Keratinocyte (primary cell): ENCODE results near the gene GARS1. TPM values are rescaled to one million over a fixed set of nuclear protein-coding genes. Genes with fewer than 3 reads are reported as not detected.
"Not testable (repeated sequence)": the region's sequence is repeated elsewhere in the genome, so short reads cannot be mapped to it uniquely, and the experiment has no call there.

ENCODE experiments used
- DNase-seq: peaks from one replicate; pipeline ENCODE4 v3.0.0-alpha.2; 2011; ENCODE audit warnings: low read depth, missing footprints, low spot score
- FAIRE-seq: peaks from 2 replicates; lab custom pipeline; 2011; peaks lifted over from hg19 to GRCh38; lab: Jason Lieb, UNC
- H2AFZ ChIP-seq: 2 replicates; pipeline ENCODE4 v1.6.0; 2012; ENCODE audit warnings: low read length, control low read depth, inconsistent platforms; ENCODE audit not compliant: control insufficient read depth
- H3K27ac ChIP-seq: 2 replicates; pipeline ENCODE4 v1.5.1; 2011; ENCODE audit warnings: low read length; ENCODE audit not compliant: control insufficient read depth, insufficient read depth
- H3K27me3 ChIP-seq: 3 replicates; pipeline ENCODE4 v1.6.0; 2011; ENCODE audit warnings: low read length; ENCODE audit not compliant: control insufficient read depth, insufficient read depth; ENCODE audit errors: extremely low read depth
- H3K36me3 ChIP-seq, 2 experiments: 2 replicates in 1 of 2; 3 replicates in 1 of 2; pipeline ENCODE4 v1.5.1; 2011; ENCODE audit warnings: low read length in 2 of 2, mild to moderate bottlenecking in 1 of 2; ENCODE audit not compliant: control insufficient read depth in 2 of 2, insufficient read depth in 2 of 2; ENCODE audit errors: extremely low read depth in 1 of 2
- H3K4me1 ChIP-seq: 3 replicates; pipeline ENCODE4 v1.5.1; 2011; ENCODE audit warnings: low read length; ENCODE audit not compliant: control insufficient read depth, insufficient read depth; ENCODE audit errors: extremely low read depth
- H3K4me2 ChIP-seq: 3 replicates; pipeline ENCODE4 v1.6.0; 2011; ENCODE audit warnings: low read depth, low read length; ENCODE audit not compliant: control insufficient read depth, insufficient read depth; ENCODE audit errors: extremely low read depth
- H3K4me3 ChIP-seq, 3 experiments: fragments of 200-600 bp in 1 of 3; sonication (generic) in 1 of 3; 2 replicates in 2 of 3; 3 replicates in 1 of 3; pipeline ENCODE4 v1.5.1; 2011 to 2016; ENCODE audit warnings: low read length in 3 of 3, mild to moderate bottlenecking in 3 of 3, control low read depth in 2 of 3, inconsistent platforms in 1 of 3, low read depth in 1 of 3, mixed read lengths in 1 of 3, mixed run types in 1 of 3, moderate library complexity in 1 of 3; ENCODE audit not compliant: control insufficient read depth in 2 of 3, insufficient read depth in 2 of 3; ENCODE audit errors: extremely low read depth in 1 of 3
- H3K79me2 ChIP-seq: 2 replicates; pipeline ENCODE4 v1.6.0; 2012; ENCODE audit warnings: low read length; ENCODE audit not compliant: control insufficient read depth, insufficient read depth
- H3K9ac ChIP-seq: 3 replicates; pipeline ENCODE4 v1.6.0; 2011; ENCODE audit warnings: low read length; ENCODE audit not compliant: control insufficient read depth, insufficient read depth; ENCODE audit errors: extremely low read depth
- H3K9me1 ChIP-seq: 3 replicates; pipeline ENCODE4 v1.6.0; 2011; ENCODE audit warnings: low read length; ENCODE audit not compliant: control insufficient read depth, insufficient read depth; ENCODE audit errors: extremely low read depth
- H3K9me3 ChIP-seq: 2 replicates; pipeline ENCODE4 v1.5.1; 2012; ENCODE audit warnings: low read depth, low read length; ENCODE audit not compliant: control insufficient read depth
- H4K20me1 ChIP-seq: 3 replicates; pipeline ENCODE4 v1.6.0; 2011; ENCODE audit warnings: low read length; ENCODE audit not compliant: control insufficient read depth, insufficient read depth; ENCODE audit errors: extremely low read depth
- EZH2 ChIP-seq: IDR thresholded peaks from one replicate; pipeline ENCODE4 v1.6.1; 2012; ENCODE audit warnings: inconsistent platforms, mild to moderate bottlenecking, low read length, moderate library complexity
- dilution Hi-C: fragments of 300-500 bp; cut with MboI; formaldehyde crosslinking; loops from one replicate; pipeline ENCODE4 v1.7.0; 2020; ENCODE audit warnings: low sequenced_read_pairs; ENCODE audit not compliant: extremely low pct_ligation_motif_present
- polyA plus RNA-seq, 5 experiments: library from polyadenylated mRNA; depleted of rRNA in 3 of 5; stranded (reverse) in 3 of 5; stranded (forward) in 1 of 5; unstranded in 1 of 5; fragments of >200 nt; gene quantifications; 1 replicate in 1 of 5; 2 replicates in 3 of 5; 3 replicates in 1 of 5; pipeline versions ENCODE4 v1.2.1 to v1.2.3, GENCODE V29; 2011 to 2012; ENCODE audit warnings: missing spikeins in 2 of 5, low read depth in 1 of 5, low replicate concordance in 1 of 5
- TF ChIP-seq, protein P1 (sequence below), 3 experiments: IDR thresholded peaks in 1 of 3; conservative IDR thresholded peaks in 1 of 3; optimal IDR thresholded peaks in 1 of 3; 2 replicates in 2 of 3; 3 replicates in 1 of 3; pipeline versions ENCODE3 to v1.5.1; 2011; ENCODE audit warnings: low read length in 3 of 3, mild to moderate bottlenecking in 3 of 3, moderate library complexity in 2 of 3, control low read depth in 1 of 3, inconsistent platforms in 1 of 3; ENCODE audit not compliant: insufficient read depth in 2 of 3; ENCODE audit errors: extremely low read depth in 1 of 3

GARS1 gene
- polyA plus RNA-seq, 1 donor (not counting 4 experiments of a cell fraction or from before 2014, with no cell fraction given), result 411 TPM

- H3K79me2 ChIP-seq, result peaks cover 12% of the 10 kb centered on the region
- dilution Hi-C loops, result no loop called here
These were observed 9.0 kb upstream of the GARS1 start for GRCh38 chr7:30585675-30586074.

DNA sequence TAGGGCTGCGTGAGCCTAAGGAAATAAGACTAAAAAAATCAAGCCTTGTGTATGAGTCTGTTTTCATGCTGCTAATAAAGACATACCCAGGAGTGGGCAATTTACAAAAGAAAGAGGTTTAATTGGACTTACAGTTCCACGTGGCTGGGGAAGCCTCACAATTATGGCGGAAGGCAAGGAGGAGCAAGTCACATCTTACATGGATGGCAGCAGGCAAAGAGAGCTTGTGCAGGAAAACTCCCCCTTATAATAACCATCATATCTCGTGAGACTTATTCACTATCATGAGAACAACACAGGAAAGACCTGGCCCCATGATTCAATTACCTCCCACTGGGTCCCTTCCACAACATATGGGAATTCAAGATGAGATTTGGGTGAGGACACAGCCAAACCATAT, 7.1 kb upstream of the GARS1 start:
- H3K9ac ChIP-seq, H3K4me2 ChIP-seq: not testable (repeated sequence)

More at GRCh38 chr7:30585675-30586074, 9.0 kb upstream of the GARS1 start:
- no peak overlapping the region for H3K4me3 ChIP-seq
- H3K27ac ChIP-seq, result no peak overlapping the region
- H2AFZ ChIP-seq, result no peak overlapping the region
- no peaks in the 10 kb centered on the region for H3K9me3 ChIP-seq
- FAIRE-seq (no peak), DNase-seq (no peak)
- no peaks in the 10 kb centered on the region for H3K27me3 ChIP-seq
- H3K9ac ChIP-seq, result no peak overlapping the region
- no peaks in the 10 kb centered on the region for H4K20me1 ChIP-seq
- no peak overlapping the region for H3K4me2 ChIP-seq
- H3K9me1 ChIP-seq, result no peaks in the 10 kb centered on the region
- H3K36me3 ChIP-seq, result peaks cover 0 to 7% of the 10 kb centered on the region in 2 experiments
- TF ChIP-seq, protein P1, sequence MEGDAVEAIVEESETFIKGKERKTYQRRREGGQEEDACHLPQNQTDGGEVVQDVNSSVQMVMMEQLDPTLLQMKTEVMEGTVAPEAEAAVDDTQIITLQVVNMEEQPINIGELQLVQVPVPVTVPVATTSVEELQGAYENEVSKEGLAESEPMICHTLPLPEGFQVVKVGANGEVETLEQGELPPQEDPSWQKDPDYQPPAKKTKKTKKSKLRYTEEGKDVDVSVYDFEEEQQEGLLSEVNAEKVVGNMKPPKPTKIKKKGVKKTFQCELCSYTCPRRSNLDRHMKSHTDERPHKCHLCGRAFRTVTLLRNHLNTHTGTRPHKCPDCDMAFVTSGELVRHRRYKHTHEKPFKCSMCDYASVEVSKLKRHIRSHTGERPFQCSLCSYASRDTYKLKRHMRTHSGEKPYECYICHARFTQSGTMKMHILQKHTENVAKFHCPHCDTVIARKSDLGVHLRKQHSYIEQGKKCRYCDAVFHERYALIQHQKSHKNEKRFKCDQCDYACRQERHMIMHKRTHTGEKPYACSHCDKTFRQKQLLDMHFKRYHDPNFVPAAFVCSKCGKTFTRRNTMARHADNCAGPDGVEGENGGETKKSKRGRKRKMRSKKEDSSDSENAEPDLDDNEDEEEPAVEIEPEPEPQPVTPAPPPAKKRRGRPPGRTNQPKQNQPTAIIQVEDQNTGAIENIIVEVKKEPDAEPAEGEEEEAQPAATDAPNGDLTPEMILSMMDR (optimal IDR thresholded peaks at IDR 0.05 in 1 of 3, IDR thresholded peaks at IDR 0.05 in 1 of 3, conservative IDR thresholded peaks at IDR 0.05 in 1 of 3; ENCODE audit: extremely low read depth in 1 of 3, insufficient read depth in 2 of 3, low read length in 3 of 3), result no peak
- no peak for TF ChIP-seq EZH2
- H3K4me1 ChIP-seq, result no peaks in the 10 kb centered on the region

GRCh38 chr7:30589111-30589510, 5.6 kb upstream of the GARS1 start:
- Histone ChIP-seq H3K4me1 (peaks cover 5% of the 10 kb centered on the region), H3K4me2 (no peak overlapping the region), H3K4me3 (no peak overlapping the region), H3K79me2 (peaks cover 30% of the 10 kb centered on the region), H2AFZ (no peak overlapping the region), H3K9me3 (no peaks in the 10 kb centered on the region), H3K27me3 (no peaks in the 10 kb centered on the region), H3K9ac (no peak overlapping the region), H3K36me3 (peaks cover 0 to 3% of the 10 kb centered on the region in 2 experiments), H3K9me1 (no peaks in the 10 kb centered on the region), H4K20me1 (no peaks in the 10 kb centered on the region), H3K27ac (no peak overlapping the region)
- TF ChIP-seq, protein P1 (optimal IDR thresholded peaks at IDR 0.05 in 1 of 3, IDR thresholded peaks at IDR 0.05 in 1 of 3, conservative IDR thresholded peaks at IDR 0.05 in 1 of 3; ENCODE audit: extremely low read depth in 1 of 3, insufficient read depth in 2 of 3, low read length in 3 of 3), result no peak
- TF ChIP-seq EZH2, result no peak
- dilution Hi-C loops, result no loop called here
- no peak for FAIRE-seq
- no peak for DNase-seq

More for the DNA sequence above, 7.1 kb upstream of the GARS1 start:
- H3K36me3 ChIP-seq, H4K20me1 ChIP-seq, H3K27me3 ChIP-seq, FAIRE-seq, DNase-seq, H2AFZ ChIP-seq, H3K27ac ChIP-seq, H3K9me1 ChIP-seq, H3K4me3 ChIP-seq, H3K4me1 ChIP-seq, dilution Hi-C loops, H3K9me3 ChIP-seq: not testable (repeated sequence)
- peaks cover 19% of the 10 kb centered on the region for H3K79me2 ChIP-seq
